ENCODE measurements around the gene SMIM32. TPM values are rescaled to one million over a fixed set of nuclear protein-coding genes. Genes with fewer than 3 reads are reported as not detected.

Gene SMIM32
- total and polyA plus RNA-seq, 3 experiments from 2014 or later = not detected

DNA sequence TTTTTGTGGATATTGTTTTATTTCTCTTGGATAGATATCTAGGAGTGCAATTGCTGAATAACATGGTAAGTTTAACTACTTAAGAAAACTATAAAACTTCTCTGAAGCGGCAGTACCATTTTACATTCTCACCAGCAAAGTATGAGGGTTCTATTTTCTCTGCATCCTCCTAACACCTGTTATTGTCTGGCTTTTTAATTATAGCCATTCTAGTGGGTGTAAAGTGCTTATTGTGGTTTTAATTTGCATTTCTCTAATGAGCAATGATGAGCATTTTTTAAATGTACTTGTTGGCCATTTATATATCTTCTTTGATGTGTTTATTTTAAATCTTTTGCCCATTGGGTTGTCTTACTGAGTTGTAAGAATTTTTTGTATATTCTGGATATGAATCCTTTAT, 28.7 kb downstream of the SMIM32 start:
- H3K4me1 Mint-ChIP-seq = peaks cover 3 to 19% (median 10%) of the 10 kb centered on the region in 3 donors
- H3K27me3 ChIP-seq (ENCODE audit: insufficient read depth, low read length, poor library complexity, severe bottlenecking) = no peaks in the 10 kb centered on the region
- no peaks in the 10 kb centered on the region for H3K36me3 ChIP-seq (ENCODE audit: insufficient read depth, low read length)
- peaks cover 3 to 66% (median 11%) of the 10 kb centered on the region in 3 donors for H3K36me3 Mint-ChIP-seq
- no peak overlapping the region for H3K27ac Mint-ChIP-seq
- no peak overlapping the region for H3K27ac ChIP-seq (ENCODE audit: low read depth, low read length)
- no peak overlapping the region for H3K4me3 Mint-ChIP-seq
- DNase-seq = no peak
- POLR2A ChIA-PET = no interaction called here
- no peaks in the 10 kb centered on the region for H3K27me3 Mint-ChIP-seq
- no peaks in the 10 kb centered on the region for H3K9me3 Mint-ChIP-seq
- CTCF ChIA-PET = interaction anchor here (1.1 kb wide), 1 partner anchor 219 kb away, joined by 3 read pairs; no protein-coding TSS in a partner anchor
- no peaks in the 10 kb centered on the region for H3K9me3 ChIP-seq (ENCODE audit: low read length)
- no peaks in the 10 kb centered on the region for H3K4me1 ChIP-seq (ENCODE audit: insufficient read depth, low read length)
- no peak overlapping the region for H3K4me3 ChIP-seq (ENCODE audit: low read length)

DNA sequence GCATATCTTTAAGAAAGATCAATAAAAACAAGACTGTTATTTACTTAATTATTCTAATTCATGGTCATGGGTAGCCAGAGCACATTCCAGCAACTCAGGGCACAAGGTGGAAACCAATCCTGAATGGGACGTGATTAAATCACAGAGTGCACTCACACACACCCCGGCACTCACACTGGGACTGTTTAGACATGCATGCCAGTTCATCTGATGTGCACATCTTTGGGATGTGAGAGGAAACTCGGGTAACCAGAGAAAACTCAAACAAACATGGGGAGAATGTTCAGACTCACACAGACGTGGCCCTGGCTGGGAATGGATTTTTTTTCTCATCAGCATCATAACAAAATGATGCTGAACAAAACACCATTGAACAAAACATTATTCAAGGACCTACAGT, 31.0 kb downstream of the SMIM32 start:
- Histone ChIP-seq H3K4me3 (ENCODE audit: low read length) (no peak overlapping the region), H3K27ac (ENCODE audit: low read depth, low read length) (no peak overlapping the region), H3K27me3 (ENCODE audit: insufficient read depth, low read length, poor library complexity, severe bottlenecking) (no peaks in the 10 kb centered on the region), H3K36me3 (ENCODE audit: insufficient read depth, low read length) (no peaks in the 10 kb centered on the region), H3K4me1 (ENCODE audit: insufficient read depth, low read length) (no peaks in the 10 kb centered on the region), H3K9me3 (ENCODE audit: low read length) (no peaks in the 10 kb centered on the region)
- peaks cover 8 to 24% (median 12%) of the 10 kb centered on the region in 3 donors for H3K4me1 Mint-ChIP-seq
- H3K27me3 Mint-ChIP-seq = no peaks in the 10 kb centered on the region
- no peak overlapping the region for H3K27ac Mint-ChIP-seq
- POLR2A ChIA-PET = no interaction called here
- H3K4me3 Mint-ChIP-seq = no peak overlapping the region
- H3K36me3 Mint-ChIP-seq = peaks cover under 1 to 56% (median 4%) of the 10 kb centered on the region in 3 donors
- no peaks in the 10 kb centered on the region for H3K9me3 Mint-ChIP-seq
- CTCF ChIA-PET = no interaction called here
- no peak for DNase-seq

- peaks cover 16 to 43% (median 32%) of the 10 kb centered on the region in 3 donors for H3K4me1 Mint-ChIP-seq
- POLR2A ChIA-PET = no interaction called here
Observed at GRCh38 chr5:136159457-136159856, 33.5 kb downstream of the SMIM32 start.

DNA sequence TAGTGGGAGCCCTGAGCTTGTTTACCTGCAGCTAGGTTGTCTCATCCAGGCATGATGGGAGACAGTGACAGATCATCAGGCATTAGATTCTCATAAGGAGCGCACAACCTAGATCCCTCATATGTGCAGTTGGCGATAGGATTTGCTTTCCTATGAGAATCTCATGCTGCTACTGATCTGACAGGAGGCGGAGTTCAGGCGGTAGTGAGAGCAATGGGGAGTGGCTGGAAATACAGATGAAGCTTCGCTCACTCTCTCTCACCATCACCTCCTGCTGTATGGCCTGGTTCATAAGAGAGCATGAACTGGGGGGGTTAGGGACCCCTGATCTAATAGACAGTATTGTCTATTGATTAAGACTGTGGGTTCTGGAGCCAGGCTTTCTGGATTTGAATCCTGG, 35.4 kb downstream of the SMIM32 start:
- H3K9me3 ChIP-seq (ENCODE audit: low read length) = no peaks in the 10 kb centered on the region
- Mint-ChIP-seq H3K4me3 (no peak overlapping the region), H3K4me1 (peaks cover 24 to 51% (median 33%) of the 10 kb centered on the region in 3 donors), H3K36me3 (peaks cover 0 to 61% (median 14%) of the 10 kb centered on the region in 3 donors), H3K27me3 (no peaks in the 10 kb centered on the region), H3K9me3 (no peaks in the 10 kb centered on the region), H3K27ac (no peak overlapping the region)
- H3K4me3 ChIP-seq (ENCODE audit: low read length) = no peak overlapping the region
- POLR2A ChIA-PET = no interaction called here
- DNase-seq = no peak
- no peak overlapping the region for H3K27ac ChIP-seq (ENCODE audit: low read depth, low read length)
- no peaks in the 10 kb centered on the region for H3K27me3 ChIP-seq (ENCODE audit: insufficient read depth, low read length, poor library complexity, severe bottlenecking)
- no peaks in the 10 kb centered on the region for H3K4me1 ChIP-seq (ENCODE audit: insufficient read depth, low read length)
- CTCF ChIA-PET = interaction anchor here (1.4 kb wide), 1 partner anchor 93 kb away, joined by 3 read pairs; no protein-coding TSS in a partner anchor
- H3K36me3 ChIP-seq (ENCODE audit: insufficient read depth, low read length) = no peaks in the 10 kb centered on the region

More at GRCh38 chr5:136159457-136159856, 33.5 kb downstream of the SMIM32 start:
- H3K27ac ChIP-seq (ENCODE audit: low read depth, low read length) = no peak overlapping the region
- H3K9me3 Mint-ChIP-seq = no peaks in the 10 kb centered on the region
- no peak overlapping the region for H3K4me3 Mint-ChIP-seq
- H3K36me3 ChIP-seq (ENCODE audit: insufficient read depth, low read length) = no peaks in the 10 kb centered on the region
- no peaks in the 10 kb centered on the region for H3K27me3 Mint-ChIP-seq
- H3K36me3 Mint-ChIP-seq = peaks cover 0 to 62% (median 11%) of the 10 kb centered on the region in 3 donors
- no peak overlapping the region for H3K27ac Mint-ChIP-seq
- H3K4me1 ChIP-seq (ENCODE audit: insufficient read depth, low read length) = no peaks in the 10 kb centered on the region
- no peak for DNase-seq
- no peak overlapping the region for H3K4me3 ChIP-seq (ENCODE audit: low read length)
- H3K9me3 ChIP-seq (ENCODE audit: low read length) = no peaks in the 10 kb centered on the region
- CTCF ChIA-PET = no interaction called here
- H3K27me3 ChIP-seq (ENCODE audit: insufficient read depth, low read length, poor library complexity, severe bottlenecking) = no peaks in the 10 kb centered on the region

- H3K4me1 Mint-ChIP-seq = peaks cover 27 to 54% (median 36%) of the 10 kb centered on the region in 3 donors
- POLR2A ChIA-PET = no interaction called here
Observed at GRCh38 chr5:136155761-136156160, 37.2 kb downstream of the SMIM32 start.

DNA sequence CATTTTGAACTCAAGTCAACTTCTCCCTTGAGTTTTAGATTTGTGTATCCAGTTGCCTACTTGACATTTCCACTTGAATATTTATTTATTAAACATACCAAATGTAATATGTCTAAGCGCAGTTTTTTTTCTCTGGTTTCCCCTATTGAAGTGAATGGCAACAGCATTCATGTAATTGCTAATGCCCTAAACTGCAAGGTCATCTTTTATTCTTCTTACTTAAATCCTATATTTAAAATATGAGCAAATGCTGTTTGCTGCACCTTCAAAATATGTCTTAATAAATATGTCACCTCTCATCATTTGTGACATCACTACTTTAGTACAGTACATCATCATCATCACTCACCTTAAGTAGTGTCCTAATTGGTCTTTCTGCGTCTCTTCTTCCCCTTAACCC, 37.9 kb downstream of the SMIM32 start:
- CTCF ChIA-PET = no interaction called here
- peaks cover 28 to 55% (median 31%) of the 10 kb centered on the region in 3 donors for H3K4me1 Mint-ChIP-seq
- no peaks in the 10 kb centered on the region for H3K9me3 ChIP-seq (ENCODE audit: low read length)
- no peaks in the 10 kb centered on the region for H3K9me3 Mint-ChIP-seq
- H3K4me1 ChIP-seq (ENCODE audit: insufficient read depth, low read length) = no peaks in the 10 kb centered on the region
- H3K27ac ChIP-seq (ENCODE audit: low read depth, low read length) = no peak overlapping the region
- no peak for DNase-seq
- peaks cover 0 to 53% (median 16%) of the 10 kb centered on the region in 3 donors for H3K36me3 Mint-ChIP-seq
- H3K27ac Mint-ChIP-seq = no peak overlapping the region
- no peak overlapping the region for H3K4me3 Mint-ChIP-seq
- POLR2A ChIA-PET = no interaction called here
- H3K27me3 Mint-ChIP-seq = no peaks in the 10 kb centered on the region
- H3K4me3 ChIP-seq (ENCODE audit: low read length) = no peak overlapping the region
- H3K36me3 ChIP-seq (ENCODE audit: insufficient read depth, low read length) = no peaks in the 10 kb centered on the region
- H3K27me3 ChIP-seq (ENCODE audit: insufficient read depth, low read length, poor library complexity, severe bottlenecking) = no peaks in the 10 kb centered on the region

More at GRCh38 chr5:136155761-136156160, 37.2 kb downstream of the SMIM32 start:
- Histone ChIP-seq H3K9me3 (ENCODE audit: low read length) (no peaks in the 10 kb centered on the region), H3K4me1 (ENCODE audit: insufficient read depth, low read length) (no peaks in the 10 kb centered on the region), H3K36me3 (ENCODE audit: insufficient read depth, low read length) (no peaks in the 10 kb centered on the region), H3K27me3 (ENCODE audit: insufficient read depth, low read length, poor library complexity, severe bottlenecking) (no peaks in the 10 kb centered on the region), H3K4me3 (ENCODE audit: low read length) (no peak overlapping the region), H3K27ac (ENCODE audit: low read depth, low read length) (no peak overlapping the region)
- CTCF ChIA-PET = interaction anchor here (1.0 kb wide), 1 partner anchor 22 kb away, joined by 3 read pairs; the partner anchor contains the start of gene SMAD5
- H3K36me3 Mint-ChIP-seq = peaks cover 0 to 55% (median 16%) of the 10 kb centered on the region in 3 donors
- H3K4me3 Mint-ChIP-seq = no peak overlapping the region
- H3K27me3 Mint-ChIP-seq = no peaks in the 10 kb centered on the region
- H3K9me3 Mint-ChIP-seq = no peaks in the 10 kb centered on the region
- no peak for DNase-seq
- H3K27ac Mint-ChIP-seq = no peak overlapping the region

GRCh38 chr5:136153581-136154236, 39.3 kb downstream of the SMIM32 start:
- Mint-ChIP-seq H3K36me3 (peaks cover 0 to 55% (median 20%) of the 10 kb centered on the region in 3 donors), H3K9me3 (no peaks in the 10 kb centered on the region), H3K4me1 (peaks cover 25 to 58% (median 43%) of the 10 kb centered on the region in 3 donors), H3K27ac (no peak overlapping the region), H3K4me3 (no peak overlapping the region), H3K27me3 (no peaks in the 10 kb centered on the region)
- Histone ChIP-seq H3K4me3 (ENCODE audit: low read length) (no peak overlapping the region), H3K9me3 (ENCODE audit: low read length) (no peaks in the 10 kb centered on the region), H3K36me3 (ENCODE audit: insufficient read depth, low read length) (no peaks in the 10 kb centered on the region), H3K27ac (ENCODE audit: low read depth, low read length) (no peak overlapping the region), H3K4me1 (ENCODE audit: insufficient read depth, low read length) (no peaks in the 10 kb centered on the region), H3K27me3 (ENCODE audit: insufficient read depth, low read length, poor library complexity, severe bottlenecking) (no peaks in the 10 kb centered on the region)
- no peak for DNase-seq
- CTCF ChIA-PET = interaction anchor here (1.0 kb wide), 1 partner anchor 9 kb away, joined by 3 read pairs; no protein-coding TSS in a partner anchor
- POLR2A ChIA-PET = no interaction called here

DNA sequence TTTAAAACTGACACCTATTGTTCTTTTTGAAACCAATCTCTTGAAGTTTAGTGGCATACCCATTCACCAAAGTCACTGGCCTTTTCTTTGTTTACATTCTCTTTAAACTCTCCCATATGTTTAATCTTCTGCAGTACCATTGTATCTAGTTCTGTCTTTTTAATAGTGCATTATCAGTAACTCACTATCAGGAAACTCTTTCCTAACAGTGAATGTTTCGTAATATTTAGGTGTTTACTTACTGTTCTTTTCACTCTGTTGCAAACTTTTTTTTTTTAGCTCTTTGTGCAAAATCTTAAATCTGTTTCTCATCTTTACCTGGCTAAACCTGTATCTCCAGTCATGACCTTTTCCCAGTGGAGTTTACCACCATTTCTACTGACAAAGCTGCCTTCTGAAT, 43.1 kb downstream of the SMIM32 start:
- H3K9me3 Mint-ChIP-seq = no peaks in the 10 kb centered on the region
- POLR2A ChIA-PET = no interaction called here
- H3K27me3 ChIP-seq (ENCODE audit: insufficient read depth, low read length, poor library complexity, severe bottlenecking) = no peaks in the 10 kb centered on the region
- H3K36me3 ChIP-seq (ENCODE audit: insufficient read depth, low read length) = no peaks in the 10 kb centered on the region
- no peaks in the 10 kb centered on the region for H3K9me3 ChIP-seq (ENCODE audit: low read length)
- H3K27me3 Mint-ChIP-seq = no peaks in the 10 kb centered on the region
- no peak overlapping the region for H3K4me3 ChIP-seq (ENCODE audit: low read length)
- no peak overlapping the region for H3K4me3 Mint-ChIP-seq
- no peak overlapping the region for H3K27ac ChIP-seq (ENCODE audit: low read depth, low read length)
- H3K4me1 Mint-ChIP-seq = peaks cover 26 to 46% (median 34%) of the 10 kb centered on the region in 3 donors
- peak overlapping the region in 1 of 8 donors; percentile 37 for H3K27ac Mint-ChIP-seq
- DNase-seq = no peak
- H3K4me1 ChIP-seq (ENCODE audit: insufficient read depth, low read length) = no peaks in the 10 kb centered on the region
- peaks cover 0 to 33% (median 15%) of the 10 kb centered on the region in 3 donors for H3K36me3 Mint-ChIP-seq
- CTCF ChIA-PET = no interaction called here
